ENCODE measurements around the gene ALOX12B. TPM values are rescaled to one million over a fixed set of nuclear protein-coding genes. Genes with fewer than 3 reads are reported as not detected.
A peak's percentile ranks its signal among the peaks of the same experiment; 100 is the strongest.

Gene ALOX12B
- total and polyA plus RNA-seq, 2 donors (not counting 1 experiment from before 2014, with no cell fraction given), result 0.57 to 0.69 TPM

DNA sequence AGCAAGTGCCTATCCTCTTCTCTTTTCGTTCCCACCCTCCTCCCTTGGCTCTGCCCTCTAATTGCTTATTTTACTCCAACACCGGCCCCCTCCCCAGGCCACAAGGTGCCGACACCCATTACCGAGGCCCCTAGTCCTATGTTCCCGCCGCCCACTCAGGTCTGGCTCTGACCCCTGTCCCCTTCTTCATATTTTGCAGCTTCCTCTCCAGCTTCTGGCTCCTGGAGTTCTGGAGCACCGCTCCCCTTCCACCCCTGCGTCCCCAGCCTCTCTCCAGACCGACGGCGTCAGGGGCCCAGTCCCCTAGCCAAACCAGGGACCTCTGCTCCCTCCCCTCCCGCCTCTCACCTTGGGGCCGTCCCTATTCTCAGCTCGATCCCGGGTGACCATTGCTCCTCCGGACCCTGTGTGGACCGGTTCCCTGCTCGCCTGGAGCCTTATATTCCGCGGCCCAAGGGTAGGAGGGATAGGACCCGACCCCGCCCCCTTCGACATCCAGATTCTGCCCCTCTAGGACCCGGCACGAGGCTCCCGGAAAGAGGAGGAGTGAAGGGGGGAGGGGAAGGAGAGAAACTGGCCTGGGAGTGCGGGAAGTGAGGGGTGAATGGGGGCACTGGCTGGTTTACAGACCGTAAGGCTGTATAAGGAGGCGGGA lies 36.3 kb upstream of the ALOX12B start, which contains the start of gene HES7:
Gene HES7 (minus strand): TSS at position 412 of the 655 bp plus-strand sequence. CDS start 22 bp downstream, at position 390.
- peaks cover 0 to 21% (median 0%) of the 10 kb centered on the region in 3 donors for H3K9me3 ChIP-seq (ENCODE audit: control extremely low read depth in 1 of 3, control insufficient read depth in 2 of 3, insufficient read depth in 1 of 3, low read length in 2 of 3)
- H3K27me3 ChIP-seq (replicated peaks in 1 of 4; ENCODE audit: control extremely low read depth in 1 of 4, control insufficient read depth in 3 of 4, insufficient read depth in 4 of 4, low read length in 3 of 4), result peaks cover 0 to 47% (median 20%) of the 10 kb centered on the region in 4 experiments
- H3K27ac Mint-ChIP-seq, result peak within 1 kb of the TSS; percentile 94
- peak within 1 kb of the TSS; percentile 83 for H3K9ac ChIP-seq (ENCODE audit: low read length)
- H3K4me1 Mint-ChIP-seq, result peaks cover 72% of the 10 kb centered on the region
- H4K20me1 ChIP-seq (ENCODE audit: control insufficient read depth, insufficient read depth, low read length, poor library complexity, severe bottlenecking), result peaks cover 34% of the 10 kb centered on the region
- ChIA-PET CTCF (interaction anchor here (0.7 to 3.6 kb wide), 15 partner anchors 9 to 177 kb away, joined by 3 to 12 read pairs (median 6); partner anchors contain the start of gene CTC1), POLR2A (interaction anchor here (0.9 to 1.5 kb wide), 4 partner anchors 15 to 124 kb away, joined by 5 to 9 read pairs (median 6); partner anchors contain the start of gene CTC1)
- H3K27ac ChIP-seq (ENCODE audit: low read length in 2 of 2), result no peak within 1 kb of the TSS
- H3K4me1 ChIP-seq (ENCODE audit: control insufficient read depth in 2 of 2, insufficient read depth in 2 of 2, low read length in 2 of 2), result peaks cover 57 to 70% of the 10 kb centered on the region in 2 donors
- H3K4me2 ChIP-seq (replicated peaks; ENCODE audit: low read depth, low read length, poor library complexity, severe bottlenecking), result peak within 1 kb of the TSS; percentile 91
- H3K4me3 ChIP-seq (ENCODE audit: control extremely low read depth in 1 of 5, extremely low read depth in 1 of 5, insufficient read depth in 1 of 5, low read depth in 2 of 5, low read length in 4 of 5), result peak within 1 kb of the TSS in 4 of 5 experiments; percentile 70 to 85 (median 71)
- H3K36me3 ChIP-seq (replicated peaks in 1 of 2; ENCODE audit: control extremely low read depth in 1 of 2, control insufficient read depth in 1 of 2, extremely low read depth in 1 of 2, insufficient read depth in 2 of 2, low read length in 1 of 2), result no peaks in the 10 kb centered on the region
- ATAC-seq (ENCODE audit: low read depth) (no peak), DNase-seq (no peak)
- H3K27me3 Mint-ChIP-seq, result peaks cover 39% of the 10 kb centered on the region
- intact Hi-C loops (cut with micrococcal nuclease), result no loop called here
- peak within 1 kb of the TSS; percentile 54 for H2AFZ ChIP-seq (ENCODE audit: insufficient read depth, low read depth, low read length, poor library complexity, severe bottlenecking)
- no peaks in the 10 kb centered on the region for H3K79me2 ChIP-seq (ENCODE audit: control insufficient read depth, insufficient read depth, low read length)
- no peaks in the 10 kb centered on the region for H3K9me3 Mint-ChIP-seq (ENCODE audit: insufficient read depth)
- H3K4me3 Mint-ChIP-seq, result peak within 1 kb of the TSS; percentile 94
- TF ChIP-seq, protein P1, sequence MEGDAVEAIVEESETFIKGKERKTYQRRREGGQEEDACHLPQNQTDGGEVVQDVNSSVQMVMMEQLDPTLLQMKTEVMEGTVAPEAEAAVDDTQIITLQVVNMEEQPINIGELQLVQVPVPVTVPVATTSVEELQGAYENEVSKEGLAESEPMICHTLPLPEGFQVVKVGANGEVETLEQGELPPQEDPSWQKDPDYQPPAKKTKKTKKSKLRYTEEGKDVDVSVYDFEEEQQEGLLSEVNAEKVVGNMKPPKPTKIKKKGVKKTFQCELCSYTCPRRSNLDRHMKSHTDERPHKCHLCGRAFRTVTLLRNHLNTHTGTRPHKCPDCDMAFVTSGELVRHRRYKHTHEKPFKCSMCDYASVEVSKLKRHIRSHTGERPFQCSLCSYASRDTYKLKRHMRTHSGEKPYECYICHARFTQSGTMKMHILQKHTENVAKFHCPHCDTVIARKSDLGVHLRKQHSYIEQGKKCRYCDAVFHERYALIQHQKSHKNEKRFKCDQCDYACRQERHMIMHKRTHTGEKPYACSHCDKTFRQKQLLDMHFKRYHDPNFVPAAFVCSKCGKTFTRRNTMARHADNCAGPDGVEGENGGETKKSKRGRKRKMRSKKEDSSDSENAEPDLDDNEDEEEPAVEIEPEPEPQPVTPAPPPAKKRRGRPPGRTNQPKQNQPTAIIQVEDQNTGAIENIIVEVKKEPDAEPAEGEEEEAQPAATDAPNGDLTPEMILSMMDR (IDR thresholded peaks at IDR 0.05), result no peak
- TF ChIP-seq EZH2 (IDR thresholded peaks at IDR 0.05; ENCODE audit: borderline replicate concordance, insufficient read depth, low read depth, low read length, poor library complexity, severe bottlenecking), result peak; percentile 82
- WGBS (ENCODE audit: insufficient coverage), result under 1% methylated on average over 26 of the region's 29 CpGs

All from B cell (primary cell).